Osteoblast (primary cell): ENCODE results near the gene RIC3. TPM values are rescaled to one million over a fixed set of nuclear protein-coding genes. Genes with fewer than 3 reads are reported as not detected.

Experiments used
- DNase-seq: peaks from one replicate; pipeline ENCODE4 v3.0.0; 2011; ENCODE audit warnings: low spot score, mixed read lengths; ENCODE audit not compliant: insufficient read length; ENCODE audit errors: missing footprints
- H2AFZ ChIP-seq: 2 replicates; pipeline ENCODE4 v1.6.0; 2011; ENCODE audit warnings: mild to moderate bottlenecking, low read length
- H3K27ac ChIP-seq: 2 replicates; pipeline ENCODE4 v1.5.1; 2011; ENCODE audit warnings: mild to moderate bottlenecking, low read depth, low read length, moderate library complexity
- H3K27me3 ChIP-seq: 2 replicates; pipeline ENCODE4 v1.6.0; 2012; ENCODE audit warnings: mild to moderate bottlenecking, control low read depth, inconsistent platforms, low read length, moderate library complexity; ENCODE audit not compliant: insufficient read depth
- H3K36me3 ChIP-seq: 2 replicates; pipeline ENCODE4 v1.5.1; 2011; ENCODE audit warnings: mild to moderate bottlenecking, low read length, control low read depth, moderate library complexity; ENCODE audit not compliant: insufficient read depth
- H3K4me1 ChIP-seq: 2 replicates; pipeline ENCODE4 v1.5.1; 2011; ENCODE audit warnings: mild to moderate bottlenecking, low read length, control low read depth, moderate library complexity; ENCODE audit not compliant: insufficient read depth
- H3K4me2 ChIP-seq: 2 replicates; pipeline ENCODE4 v1.6.0; 2011; ENCODE audit warnings: mild to moderate bottlenecking, low read length; ENCODE audit not compliant: insufficient read depth
- H3K4me3 ChIP-seq: fragments of 200-600 bp; sonication (generic); 3 replicates; pipeline ENCODE4 v1.5.1; 2012; ENCODE audit warnings: mild to moderate bottlenecking, low read length, inconsistent platforms; ENCODE audit not compliant: insufficient read depth
- H3K79me2 ChIP-seq: 2 replicates; pipeline ENCODE4 v1.6.0; 2012; ENCODE audit warnings: mild to moderate bottlenecking, low read length, control low read depth, inconsistent platforms; ENCODE audit not compliant: insufficient read depth
- H3K9me3 ChIP-seq: 2 replicates; pipeline ENCODE4 v1.5.1; 2011; ENCODE audit warnings: low read depth, low read length, control low read depth
- H4K20me1 ChIP-seq: 2 replicates; pipeline ENCODE4 v1.6.0; 2012; ENCODE audit warnings: mild to moderate bottlenecking, low read length, control low read depth; ENCODE audit not compliant: insufficient read depth
- CTCF ChIP-seq: IDR thresholded peaks from 2 replicates; pipeline ENCODE4 v1.5.1; 2011; ENCODE audit warnings: mild to moderate bottlenecking, low read depth, low read length, moderate library complexity; ENCODE audit errors: extremely low read depth
- total RNA-seq: library from RNA; depleted of rRNA; stranded (reverse); fragments of >200 nt; gene quantifications from 2 replicates; pipeline ENCODE4 v1.2.3, GENCODE V29; 2012

RIC3 gene
- total RNA-seq, 1 donor, result not detected

GRCh38 chr11:8060146-8060719 is 108.6 kb downstream of the RIC3 start:
- Histone ChIP-seq H3K4me3 (no peak overlapping the region), H3K79me2 (no peaks in the 10 kb centered on the region), H3K4me2 (peak overlapping the region; percentile 58), H3K4me1 (peaks cover 50% of the 10 kb centered on the region), H3K36me3 (no peaks in the 10 kb centered on the region), H3K27ac (peak overlapping the region; percentile 97), H3K27me3 (no peaks in the 10 kb centered on the region), H2AFZ (peak overlapping the region; percentile 76), H3K9me3 (no peaks in the 10 kb centered on the region), H4K20me1 (peaks cover 4% of the 10 kb centered on the region)
- TF ChIP-seq CTCF, result no peak
- peak; percentile 5 for DNase-seq

- peak; percentile 73 for DNase-seq
- H3K4me2 ChIP-seq, result no peak overlapping the region
- no peaks in the 10 kb centered on the region for H3K27me3 ChIP-seq
- H4K20me1 ChIP-seq, result peaks cover 4% of the 10 kb centered on the region
- no peaks in the 10 kb centered on the region for H3K79me2 ChIP-seq
- peaks cover 50% of the 10 kb centered on the region for H3K4me1 ChIP-seq
- no peak overlapping the region for H3K4me3 ChIP-seq
- H2AFZ ChIP-seq, result no peak overlapping the region
- peak overlapping the region; percentile 97 for H3K27ac ChIP-seq
- H3K36me3 ChIP-seq, result no peaks in the 10 kb centered on the region
- no peaks in the 10 kb centered on the region for H3K9me3 ChIP-seq
- TF ChIP-seq CTCF, result no peak
Observed at GRCh38 chr11:8059571-8060011, 109.2 kb downstream of the RIC3 start.

- Histone ChIP-seq H4K20me1 (peaks cover 4% of the 10 kb centered on the region), H2AFZ (no peak overlapping the region), H3K9me3 (no peaks in the 10 kb centered on the region), H3K4me1 (peaks cover 46% of the 10 kb centered on the region), H3K4me2 (no peak overlapping the region), H3K36me3 (no peaks in the 10 kb centered on the region), H3K79me2 (no peaks in the 10 kb centered on the region), H3K27me3 (no peaks in the 10 kb centered on the region), H3K4me3 (no peak overlapping the region), H3K27ac (no peak overlapping the region)
- TF ChIP-seq CTCF, result no peak
- peak; percentile 58 for DNase-seq
Observed at GRCh38 chr11:8059030-8059429, 109.8 kb downstream of the RIC3 start.

- Histone ChIP-seq H3K36me3 (no peaks in the 10 kb centered on the region), H3K27me3 (no peaks in the 10 kb centered on the region), H2AFZ (no peak overlapping the region), H3K4me2 (no peak overlapping the region), H3K4me1 (peaks cover 38% of the 10 kb centered on the region), H3K27ac (no peak overlapping the region), H4K20me1 (peaks cover 4% of the 10 kb centered on the region), H3K9me3 (no peaks in the 10 kb centered on the region), H3K4me3 (no peak overlapping the region), H3K79me2 (no peaks in the 10 kb centered on the region)
- peak; percentile 25 for DNase-seq
- no peak for TF ChIP-seq CTCF
Observed at GRCh38 chr11:8058216-8058615, 110.6 kb downstream of the RIC3 start.
